ENCODE data around the gene RGS21.

The RGS21 gene

DNA sequence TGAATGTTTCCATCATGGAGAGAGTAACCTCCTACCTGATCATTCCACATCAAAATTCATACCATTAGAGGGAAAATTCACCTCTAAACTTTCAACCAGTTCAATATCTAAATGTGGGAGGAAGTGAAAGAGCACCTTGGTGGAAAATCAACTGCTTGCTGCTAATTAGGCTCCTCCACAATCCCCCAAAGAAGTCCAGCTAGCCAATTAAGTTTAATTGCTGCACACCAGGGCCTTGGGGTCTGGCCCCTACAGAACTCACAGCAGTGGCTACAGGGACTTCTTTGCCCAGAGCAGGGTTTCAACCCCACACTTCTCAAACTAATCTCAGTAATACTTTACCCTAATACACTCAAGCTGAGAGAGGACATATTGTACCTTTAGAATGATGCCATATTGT, 62.1 kb downstream of the RGS21 start:
- no peak for DNase-seq (ENCODE audit: low read depth)

DNA sequence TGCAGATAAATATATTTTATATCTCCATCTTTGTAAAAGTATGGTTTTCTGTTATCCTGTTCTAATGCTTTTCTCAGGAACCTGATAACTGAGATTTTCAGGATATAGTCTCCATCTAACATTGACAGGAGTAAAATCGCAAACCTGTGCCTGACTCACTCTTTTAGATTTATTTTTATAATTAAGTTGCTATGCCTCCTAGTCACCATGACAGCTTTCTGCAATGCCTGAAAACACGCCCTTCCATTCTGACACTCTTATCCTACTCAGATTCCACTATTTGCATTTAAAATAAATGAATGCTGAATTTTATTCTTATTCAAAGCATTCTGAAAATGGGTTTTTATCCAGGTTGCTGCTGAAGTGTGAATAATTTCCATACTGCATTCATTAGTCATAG, 62.8 kb downstream of the RGS21 start:
- no peak for DNase-seq (ENCODE audit: low read depth)

DNA sequence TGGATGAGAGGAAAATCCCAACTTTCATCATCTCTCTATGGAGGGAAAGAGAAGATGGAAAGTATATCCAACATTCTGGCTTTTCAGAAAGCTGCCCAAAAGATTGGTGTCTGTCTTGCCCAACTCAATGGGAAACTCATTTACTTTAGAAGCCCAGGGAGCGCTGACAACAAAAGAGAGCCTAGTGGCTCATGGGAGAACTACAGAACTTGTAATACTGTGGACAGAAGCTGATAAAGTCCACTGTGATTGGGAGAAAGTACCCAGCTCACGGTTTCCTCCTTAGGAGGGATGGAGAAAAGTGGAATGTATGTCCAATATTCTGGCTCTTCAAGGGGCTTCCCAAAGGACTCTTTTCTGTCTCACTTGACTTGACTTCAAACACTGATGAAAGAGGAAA, 66.0 kb downstream of the RGS21 start:
- DNase-seq (ENCODE audit: low read depth), result no peak

DNA sequence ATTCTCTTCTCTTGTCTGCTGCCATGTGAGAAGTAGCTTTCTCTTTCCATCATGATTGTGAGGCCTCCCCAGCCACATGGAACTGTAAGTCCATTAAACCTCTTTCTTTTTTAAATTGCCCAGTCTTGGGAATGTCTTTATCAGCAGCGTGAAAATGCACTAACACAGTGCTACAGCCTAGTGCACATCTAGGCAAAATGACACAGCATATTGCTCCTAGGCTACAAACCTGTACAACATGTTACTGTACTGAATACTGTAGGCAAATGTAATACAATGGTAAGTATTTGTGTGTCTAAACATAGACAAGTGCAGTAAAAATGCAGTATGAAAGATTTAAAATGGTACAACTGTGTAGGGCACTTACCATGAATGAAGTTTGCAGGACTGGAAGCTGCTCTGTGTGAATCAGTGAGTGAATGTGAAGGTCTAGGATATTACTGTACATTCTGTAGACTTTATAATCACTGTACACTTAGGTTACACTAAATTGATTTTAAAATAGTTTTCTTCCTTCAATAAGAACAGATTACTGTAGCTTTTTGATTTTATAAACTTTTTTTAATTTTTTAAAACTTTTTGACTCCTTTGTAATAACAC, 69.4 kb downstream of the RGS21 start:
- DNase-seq (ENCODE audit: low read depth), result no peak

DNA sequence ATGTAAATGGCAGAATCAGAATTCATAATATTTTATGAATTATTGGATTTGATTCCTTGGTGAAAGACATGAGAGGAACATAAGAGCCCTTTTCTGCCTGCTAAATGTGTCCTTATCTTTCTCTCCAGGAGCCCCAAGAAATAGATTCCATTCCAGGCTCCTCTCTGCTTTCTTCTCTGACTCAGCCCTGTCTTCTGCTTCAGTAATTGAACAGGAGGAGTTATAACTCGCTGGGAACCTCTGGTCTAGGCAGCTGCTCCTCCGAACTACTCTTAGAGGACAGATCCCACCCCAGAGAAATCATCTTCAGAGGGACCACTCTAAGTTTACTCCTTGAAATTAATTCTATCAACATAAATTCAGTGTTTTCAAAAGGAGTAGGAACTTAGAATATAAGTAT, 78.4 kb downstream of the RGS21 start:
- no peak for DNase-seq (ENCODE audit: low read depth)

DNA sequence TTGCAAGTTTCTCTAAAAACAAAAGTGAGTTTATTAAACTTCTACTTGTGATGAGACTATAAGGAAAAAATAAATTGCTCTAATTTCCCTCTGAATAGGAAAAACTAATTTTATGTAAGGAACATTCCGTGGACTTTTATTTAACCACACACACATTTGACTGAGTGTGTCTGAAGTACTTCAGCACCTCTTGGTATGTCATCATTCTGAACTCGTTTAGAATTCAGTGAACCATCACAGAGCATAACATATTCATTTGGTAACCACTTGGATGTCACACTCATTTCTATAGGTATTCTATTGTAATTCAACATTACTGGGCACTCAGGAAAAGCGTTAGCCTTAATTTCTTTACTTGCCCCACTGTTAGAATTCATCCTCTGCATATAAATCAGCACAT, 79.1 kb downstream of the RGS21 start:
- DNase-seq (ENCODE audit: low read depth), result no peak

DNA sequence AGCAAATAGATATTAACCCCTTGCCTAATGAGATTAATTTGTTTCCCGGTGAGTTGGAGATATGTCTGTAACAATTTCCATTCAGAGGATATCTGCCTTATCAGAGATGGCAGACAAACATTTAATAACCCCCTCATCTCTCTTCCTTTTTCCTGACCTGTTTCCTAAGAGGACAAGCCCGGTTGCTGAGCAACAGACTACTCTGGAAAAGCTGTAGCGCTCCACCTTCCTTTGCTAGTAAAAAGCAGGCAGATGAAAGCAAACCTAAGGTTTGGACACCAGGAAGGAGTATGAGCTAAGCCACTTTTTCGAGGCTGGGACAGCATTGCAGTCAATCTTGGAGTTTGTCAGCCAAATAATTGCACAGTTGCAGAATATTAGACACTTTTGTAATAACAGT, 82.4 kb downstream of the RGS21 start:
- no peak for DNase-seq (ENCODE audit: low read depth)

DNA sequence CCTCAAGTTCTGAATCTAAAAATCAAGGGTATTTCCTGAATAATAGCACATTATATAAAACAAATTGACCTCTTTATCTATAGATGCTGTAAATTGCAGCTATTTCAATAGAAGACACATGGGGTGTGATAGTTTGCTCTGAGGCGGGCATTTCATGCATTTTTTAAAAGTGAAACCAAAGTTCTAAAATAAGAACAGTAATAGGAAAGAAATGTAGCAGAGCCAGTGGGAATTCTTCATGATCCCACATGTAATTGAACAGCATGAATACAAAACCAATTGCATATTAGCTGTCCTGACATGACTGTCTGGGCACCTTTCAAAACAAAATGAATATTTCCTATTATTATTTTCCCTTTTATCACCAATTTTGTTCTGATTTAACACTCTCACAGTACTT, 85.0 kb downstream of the RGS21 start:
- no peak for DNase-seq (ENCODE audit: low read depth)

DNA sequence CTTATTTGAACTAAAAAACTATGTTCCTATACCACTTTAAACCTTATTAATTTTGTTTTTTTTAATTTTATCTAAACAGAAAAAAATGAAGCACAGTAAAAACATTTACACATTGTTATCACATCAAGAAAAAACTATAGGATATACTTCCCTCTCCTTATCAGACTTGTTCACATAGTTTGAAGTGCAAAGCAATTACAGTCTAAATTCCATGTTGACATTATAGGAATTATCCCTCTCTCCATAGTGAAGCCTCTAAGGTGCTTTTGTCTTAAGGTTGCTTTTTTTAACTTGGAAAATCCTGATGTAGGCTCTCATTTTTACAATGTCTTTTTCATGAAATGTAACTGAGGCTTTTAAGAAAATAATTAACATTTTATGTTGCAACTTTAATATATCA, 85.8 kb downstream of the RGS21 start:
- DNase-seq (ENCODE audit: low read depth), result no peak

DNA sequence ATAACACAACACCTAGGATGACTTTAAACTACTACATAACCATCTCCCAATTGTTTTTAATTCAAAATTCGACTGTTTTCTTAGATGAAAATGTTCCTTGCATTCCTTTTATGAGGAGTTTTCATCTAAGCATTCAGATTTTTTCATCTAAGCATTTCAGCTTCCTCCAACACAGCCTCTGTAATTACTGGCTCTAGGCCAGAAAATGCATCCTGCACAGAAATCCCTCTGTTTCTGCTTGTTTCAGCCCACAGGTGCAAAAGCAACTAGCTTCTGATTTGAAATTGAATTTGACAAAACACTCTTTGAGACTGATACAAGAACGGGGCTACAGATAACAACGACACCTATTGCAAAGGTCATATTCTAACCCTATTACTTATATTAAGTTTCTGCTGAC, 90.4 kb downstream of the RGS21 start:
- no peak for DNase-seq (ENCODE audit: low read depth)
